HK-2 (cell line): ENCODE results near the gene DCLK3.

Source experiments
- DNase-seq: peaks from one replicate; pipeline ENCODE4 v3.0.0-alpha.2; 2018; ENCODE audit not compliant: unreplicated experiment

Gene DCLK3

GRCh38 chr3:36769926-36770325, 5.6 kb upstream of the DCLK3 start:
- no peak for DNase-seq

- DNase-seq, result no peak
Measured at GRCh38 chr3:36765104-36765503, 751 bp upstream of the DCLK3 start.

GRCh38 chr3:36764704-36765038, 318 bp upstream of the DCLK3 start:
- no peak for DNase-seq

GRCh38 chr3:36762918-36763849, 1.2 kb downstream of the DCLK3 start:
- DNase-seq, result no peak

GRCh38 chr3:36761779-36762178, 2.6 kb downstream of the DCLK3 start:
- DNase-seq, result no peak

- DNase-seq, result no peak
Measured at GRCh38 chr3:36756269-36756668, 8.1 kb downstream of the DCLK3 start.

- no peak for DNase-seq
Measured at GRCh38 chr3:36751326-36751725, 13.0 kb downstream of the DCLK3 start.

- DNase-seq, result no peak
Measured at GRCh38 chr3:36750737-36751136, 13.6 kb downstream of the DCLK3 start.

- no peak for DNase-seq
Measured at GRCh38 chr3:36744763-36745162, 19.6 kb downstream of the DCLK3 start.

GRCh38 chr3:36743826-36744225, 20.5 kb downstream of the DCLK3 start:
- DNase-seq, result no peak

- no peak for DNase-seq
Measured at GRCh38 chr3:36741285-36741684, 23.1 kb downstream of the DCLK3 start.

- DNase-seq, result no peak
Measured at GRCh38 chr3:36740787-36741186, 23.6 kb downstream of the DCLK3 start.

GRCh38 chr3:36738702-36739101, 25.7 kb downstream of the DCLK3 start:
- no peak for DNase-seq

GRCh38 chr3:36736301-36736700, 28.1 kb downstream of the DCLK3 start:
- DNase-seq, result no peak

GRCh38 chr3:36734742-36735141, 29.6 kb downstream of the DCLK3 start:
- DNase-seq, result no peak

- no peak for DNase-seq
Measured at GRCh38 chr3:36733723-36734122, 30.6 kb downstream of the DCLK3 start.

GRCh38 chr3:36733162-36733696, 31.1 kb downstream of the DCLK3 start:
- DNase-seq, result no peak

GRCh38 chr3:36730966-36731365, 33.4 kb downstream of the DCLK3 start:
- no peak for DNase-seq

- DNase-seq, result no peak
Measured at GRCh38 chr3:36729204-36730056, 34.9 kb downstream of the DCLK3 start.

- no peak for DNase-seq
Measured at GRCh38 chr3:36714343-36715086, 49.8 kb downstream of the DCLK3 start.

- no peak for DNase-seq
Measured at GRCh38 chr3:36713904-36714303, 50.4 kb downstream of the DCLK3 start.

GRCh38 chr3:36710606-36711005, 53.7 kb downstream of the DCLK3 start:
- no peak for DNase-seq
